ENCODE results near the gene MYO9A. TPM values are rescaled to one million over a fixed set of nuclear protein-coding genes. Genes with fewer than 3 reads are reported as not detected.

Gene MYO9A
- total RNA-seq, 1 donor from 2014 or later, result 38.5 TPM

DNA sequence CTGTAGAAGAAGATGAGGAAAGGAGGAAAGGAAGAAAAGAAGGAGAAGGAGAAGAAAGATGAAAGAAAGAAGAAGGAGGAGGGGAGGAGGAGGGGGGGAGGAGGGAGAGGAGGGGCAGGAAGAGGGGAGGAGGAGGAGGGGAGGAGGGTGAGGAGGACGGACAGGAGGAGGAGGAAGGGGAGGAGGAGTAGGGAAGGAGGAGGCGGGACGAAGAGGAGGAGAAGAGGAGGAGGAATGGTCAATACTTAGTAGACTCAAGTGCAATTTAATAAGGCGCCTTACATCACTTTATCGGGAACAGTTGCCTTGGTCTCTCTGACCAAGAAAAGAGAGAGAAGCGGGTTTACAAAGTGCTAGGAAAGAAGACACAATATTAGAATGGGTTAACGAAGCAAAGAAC is 331.3 kb downstream of the MYO9A start:
- DNase-seq (ENCODE audit: low spot score), result no peak
- Mint-ChIP-seq H3K4me3 (no peak overlapping the region), H3K9me3 (no peaks in the 10 kb centered on the region), H3K27me3 (ENCODE audit: insufficient read depth, low read depth) (peaks cover 17% of the 10 kb centered on the region), H3K27ac (no peak overlapping the region), H3K36me3 (no peaks in the 10 kb centered on the region), H3K4me1 (no peaks in the 10 kb centered on the region)
- Histone ChIP-seq H3K79me2 (ENCODE audit: low read depth) (no peaks in the 10 kb centered on the region), H3K36me3 (no peaks in the 10 kb centered on the region), H4K20me1 (ENCODE audit: low read depth) (no peaks in the 10 kb centered on the region), H3K4me3 (no peak overlapping the region), H3K9me3 (ENCODE audit: low read depth) (no peaks in the 10 kb centered on the region), H3K4me1 (no peaks in the 10 kb centered on the region), H3K27ac (no peak overlapping the region), H2AFZ (replicated peaks) (no peak overlapping the region), H3K4me2 (no peak overlapping the region), H3F3A (ENCODE audit: low read depth) (no peaks in the 10 kb centered on the region), H3K27me3 (no peaks in the 10 kb centered on the region), H3K9ac (no peak overlapping the region)
- TF ChIP-seq EZH2phosphoT487 (IDR thresholded peaks at IDR 0.05) (no peak), EZH2 (IDR thresholded peaks at IDR 0.05) (no peak)
- TF ChIP-seq, protein P1, sequence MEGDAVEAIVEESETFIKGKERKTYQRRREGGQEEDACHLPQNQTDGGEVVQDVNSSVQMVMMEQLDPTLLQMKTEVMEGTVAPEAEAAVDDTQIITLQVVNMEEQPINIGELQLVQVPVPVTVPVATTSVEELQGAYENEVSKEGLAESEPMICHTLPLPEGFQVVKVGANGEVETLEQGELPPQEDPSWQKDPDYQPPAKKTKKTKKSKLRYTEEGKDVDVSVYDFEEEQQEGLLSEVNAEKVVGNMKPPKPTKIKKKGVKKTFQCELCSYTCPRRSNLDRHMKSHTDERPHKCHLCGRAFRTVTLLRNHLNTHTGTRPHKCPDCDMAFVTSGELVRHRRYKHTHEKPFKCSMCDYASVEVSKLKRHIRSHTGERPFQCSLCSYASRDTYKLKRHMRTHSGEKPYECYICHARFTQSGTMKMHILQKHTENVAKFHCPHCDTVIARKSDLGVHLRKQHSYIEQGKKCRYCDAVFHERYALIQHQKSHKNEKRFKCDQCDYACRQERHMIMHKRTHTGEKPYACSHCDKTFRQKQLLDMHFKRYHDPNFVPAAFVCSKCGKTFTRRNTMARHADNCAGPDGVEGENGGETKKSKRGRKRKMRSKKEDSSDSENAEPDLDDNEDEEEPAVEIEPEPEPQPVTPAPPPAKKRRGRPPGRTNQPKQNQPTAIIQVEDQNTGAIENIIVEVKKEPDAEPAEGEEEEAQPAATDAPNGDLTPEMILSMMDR (IDR thresholded peaks at IDR 0.05), result no peak

DNA sequence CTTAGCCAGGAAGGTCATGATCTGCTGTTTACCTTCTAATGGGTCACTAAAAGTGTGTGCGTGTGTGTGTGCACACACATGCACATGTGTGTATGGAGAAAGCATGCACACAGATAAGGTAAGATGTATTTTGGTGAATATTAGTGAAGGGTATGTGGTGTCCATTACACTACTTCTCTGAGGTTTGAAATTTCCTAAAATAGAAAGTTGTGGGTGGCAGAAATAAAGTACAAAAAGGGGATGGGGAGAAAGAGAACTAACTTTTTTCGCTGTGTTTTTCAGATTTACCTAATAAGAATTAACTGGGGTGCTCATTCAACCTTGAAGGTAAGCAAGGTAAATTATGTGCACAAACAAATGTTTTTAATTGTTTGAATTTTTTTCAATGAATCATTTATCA is 332.0 kb downstream of the MYO9A start:
- H4K20me1 ChIP-seq (ENCODE audit: low read depth), result no peaks in the 10 kb centered on the region
- Mint-ChIP-seq H3K9me3 (no peaks in the 10 kb centered on the region), H3K27ac (no peak overlapping the region), H3K27me3 (ENCODE audit: insufficient read depth, low read depth) (peaks cover 17% of the 10 kb centered on the region), H3K4me1 (no peaks in the 10 kb centered on the region), H3K36me3 (no peaks in the 10 kb centered on the region), H3K4me3 (no peak overlapping the region)
- no peak for DNase-seq (ENCODE audit: low spot score)
- H3K4me2 ChIP-seq, result no peak overlapping the region
- TF ChIP-seq EZH2 (IDR thresholded peaks at IDR 0.05), result no peak
- H3K9ac ChIP-seq, result no peak overlapping the region
- H2AFZ ChIP-seq (replicated peaks), result no peak overlapping the region
- H3F3A ChIP-seq (ENCODE audit: low read depth), result no peaks in the 10 kb centered on the region
- no peaks in the 10 kb centered on the region for H3K9me3 ChIP-seq (ENCODE audit: low read depth)
- H3K27me3 ChIP-seq, result no peaks in the 10 kb centered on the region
- H3K36me3 ChIP-seq, result no peaks in the 10 kb centered on the region
- no peak overlapping the region for H3K27ac ChIP-seq
- no peak overlapping the region for H3K4me3 ChIP-seq
- no peaks in the 10 kb centered on the region for H3K4me1 ChIP-seq
- no peaks in the 10 kb centered on the region for H3K79me2 ChIP-seq (ENCODE audit: low read depth)

DNA sequence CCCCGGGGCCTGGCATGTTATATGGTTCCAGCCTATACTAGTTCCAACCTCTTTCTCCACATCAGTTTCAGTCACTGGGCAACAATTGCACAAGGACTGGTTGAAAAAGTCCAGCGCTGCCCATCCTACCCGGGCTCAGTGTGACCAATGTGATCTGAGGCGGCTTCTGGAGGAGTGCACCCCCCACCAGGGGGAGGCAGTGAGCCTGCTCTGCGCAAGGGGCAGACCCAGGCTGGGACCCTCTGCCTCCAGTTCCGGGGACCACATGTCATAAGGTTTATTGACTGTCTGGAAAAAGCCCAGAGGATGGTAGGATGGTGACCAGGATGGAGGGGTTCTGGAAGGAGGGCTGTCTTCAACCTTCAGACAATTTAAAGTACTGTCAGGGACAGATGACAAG is 333.2 kb downstream of the MYO9A start:
- H3K4me2 ChIP-seq, result no peak overlapping the region
- no peak overlapping the region for H2AFZ ChIP-seq (replicated peaks)
- H3K36me3 ChIP-seq, result no peaks in the 10 kb centered on the region
- peaks cover 4% of the 10 kb centered on the region for H3K4me1 Mint-ChIP-seq
- no peak for TF ChIP-seq EZH2phosphoT487 (IDR thresholded peaks at IDR 0.05)
- TF ChIP-seq EZH2 (IDR thresholded peaks at IDR 0.05), result no peak
- TF ChIP-seq, protein P1 (IDR thresholded peaks at IDR 0.05), result peak; percentile 50
- H3K27me3 Mint-ChIP-seq (ENCODE audit: insufficient read depth, low read depth), result peaks cover 17% of the 10 kb centered on the region
- no peaks in the 10 kb centered on the region for H4K20me1 ChIP-seq (ENCODE audit: low read depth)
- H3K9me3 ChIP-seq (ENCODE audit: low read depth), result no peaks in the 10 kb centered on the region
- no peaks in the 10 kb centered on the region for H3K79me2 ChIP-seq (ENCODE audit: low read depth)
- H3F3A ChIP-seq (ENCODE audit: low read depth), result no peaks in the 10 kb centered on the region
- H3K9me3 Mint-ChIP-seq, result no peaks in the 10 kb centered on the region
- no peak overlapping the region for H3K27ac Mint-ChIP-seq
- no peak overlapping the region for H3K9ac ChIP-seq
- peaks cover 6% of the 10 kb centered on the region for H3K4me1 ChIP-seq
- DNase-seq (ENCODE audit: low spot score), result no peak
- H3K27ac ChIP-seq, result no peak overlapping the region
- no peak overlapping the region for H3K4me3 ChIP-seq
- H3K27me3 ChIP-seq, result no peaks in the 10 kb centered on the region
- no peaks in the 10 kb centered on the region for H3K36me3 Mint-ChIP-seq
- no peak overlapping the region for H3K4me3 Mint-ChIP-seq

DNA sequence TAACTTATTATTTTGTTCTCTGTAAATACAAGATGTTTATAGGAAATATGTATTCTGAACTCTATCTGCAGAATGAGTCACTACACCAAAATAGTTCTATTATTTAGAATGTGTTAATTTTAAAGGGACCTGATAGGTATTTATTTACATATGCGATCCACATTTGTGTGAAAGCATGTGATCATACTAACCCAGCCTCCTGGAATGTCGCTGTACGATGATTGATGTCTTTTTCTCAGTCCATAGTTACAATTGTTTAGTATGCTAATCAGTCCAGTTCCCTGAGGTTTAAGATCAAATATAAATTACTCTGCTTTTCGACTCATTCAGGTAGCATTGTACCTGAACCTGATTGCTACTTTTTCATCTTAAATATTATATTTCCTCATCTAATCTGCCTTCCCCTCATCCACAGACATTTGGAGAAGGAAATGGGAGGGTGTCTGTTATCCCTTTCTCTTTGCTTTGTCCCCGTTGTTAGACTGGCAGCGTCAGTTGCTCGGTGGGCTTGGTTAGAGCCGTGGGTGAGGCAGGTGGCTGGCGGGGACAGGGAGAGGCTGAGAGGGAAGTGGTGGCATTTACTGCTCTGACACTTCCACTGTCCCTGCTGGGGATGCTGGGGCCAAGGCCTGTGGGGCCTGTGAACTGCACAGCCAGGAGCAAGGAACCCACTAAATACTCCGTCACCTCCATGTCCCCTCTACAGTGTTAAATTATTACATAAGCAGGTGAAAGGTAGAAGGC is 335.4 kb downstream of the MYO9A start:
- Mint-ChIP-seq H3K4me3 (no peak overlapping the region), H3K27ac (no peak overlapping the region), H3K27me3 (ENCODE audit: insufficient read depth, low read depth) (peaks cover 15% of the 10 kb centered on the region), H3K9me3 (no peaks in the 10 kb centered on the region), H3K36me3 (no peaks in the 10 kb centered on the region), H3K4me1 (peaks cover 14% of the 10 kb centered on the region)
- no peak overlapping the region for H3K9ac ChIP-seq
- peaks cover 9% of the 10 kb centered on the region for H3K4me1 ChIP-seq
- no peaks in the 10 kb centered on the region for H3K79me2 ChIP-seq (ENCODE audit: low read depth)
- no peak overlapping the region for H3K4me2 ChIP-seq
- no peak overlapping the region for H3K27ac ChIP-seq
- no peaks in the 10 kb centered on the region for H3K36me3 ChIP-seq
- H4K20me1 ChIP-seq (ENCODE audit: low read depth), result no peaks in the 10 kb centered on the region
- no peak overlapping the region for H2AFZ ChIP-seq (replicated peaks)
- no peaks in the 10 kb centered on the region for H3K9me3 ChIP-seq (ENCODE audit: low read depth)
- H3F3A ChIP-seq (ENCODE audit: low read depth), result no peaks in the 10 kb centered on the region
- no peak overlapping the region for H3K4me3 ChIP-seq
- H3K27me3 ChIP-seq, result no peaks in the 10 kb centered on the region
- TF ChIP-seq EZH2 (IDR thresholded peaks at IDR 0.05) (no peak), EZH2phosphoT487 (IDR thresholded peaks at IDR 0.05) (no peak)
- TF ChIP-seq, protein P1 (IDR thresholded peaks at IDR 0.05), result no peak
- DNase-seq (ENCODE audit: low spot score), result no peak

All from neural progenitor cell (in vitro differentiated cells).